Stomach (tissue), 9 donors: Measurements from ENCODE around the gene PPP2R2B. TPM values are rescaled to one million over a fixed set of nuclear protein-coding genes. Genes with fewer than 3 reads are reported as not detected.
"Not testable (repeated sequence)": the region's sequence is repeated elsewhere in the genome, so short reads cannot be mapped to it uniquely, and the experiment has no call there.

ENCODE experiments used
- DNase-seq, 2 donors: peaks; one replicate each; pipeline versions ENCODE4 v3.0.0 to v3.0.0-alpha.2; 2013 to 2019
- H3K27ac ChIP-seq, 5 donors: fragments of 200-600 bp in 4 of 5; sonication (generic) in 4 of 5; one replicate each; pipeline ENCODE4 v1.5.1; 2013 to 2019; ENCODE audit warnings: mild to moderate bottlenecking in 1 of 5, moderate library complexity in 1 of 5
- H3K27me3 ChIP-seq, 3 donors: fragments of 200-600 bp; sonication (generic); one replicate each; pipeline ENCODE4 v1.5.1; 2017 to 2019; ENCODE audit warnings: mixed run types in 1 of 3
- H3K36me3 ChIP-seq, 4 donors: fragments of 200-600 bp; sonication (generic); 1 replicate in 3 of 4; 2 replicates in 1 of 4; pipeline ENCODE4 v1.5.1; 2016 to 2019
- H3K4me1 ChIP-seq, 4 donors: fragments of 200-600 bp; sonication (generic); one replicate each; pipeline ENCODE4 v1.5.1; 2016 to 2019
- H3K4me3 ChIP-seq, 4 donors: fragments of 200-600 bp; sonication (generic) in 3 of 4; one replicate each; pipeline ENCODE4 v1.5.1; 2016 to 2019; ENCODE audit warnings: mild to moderate bottlenecking in 1 of 4
- H3K9me3 ChIP-seq, 4 donors: fragments of 200-600 bp; sonication (generic); one replicate each; pipeline ENCODE4 v1.5.1; 2016 to 2019
- EP300 ChIP-seq: sonication (generic); formaldehyde crosslinking; IDR thresholded peaks from one replicate; pipeline ENCODE4 v1.6.1; 2017; ENCODE audit warnings: antibody characterized with exemption
- POLR2A ChIP-seq, 4 donors: fragments of 450-650 bp; IDR thresholded peaks; one replicate each; pipeline ENCODE4 v1.6.1; 2016; ENCODE audit warnings: antibody characterized with exemption in 4 of 4, control low read depth in 2 of 4, mild to moderate bottlenecking in 1 of 4, moderate library complexity in 1 of 4
- POLR2AphosphoS5 ChIP-seq, 3 donors: sonication (generic); formaldehyde crosslinking; IDR thresholded peaks; one replicate each; pipeline ENCODE4 v1.6.1; 2016; ENCODE audit warnings: antibody characterized with exemption in 3 of 3
- WGBS, 5 donors: extraction: QIAGEN DNeasy Blood & Tissue Kit in 3 of 5; methylation state at CpG; one replicate each; pipeline versions ENCODE4 v1.1.5 to v1.1.7; 2013 to 2018; 5-methylcytosine and 5-hydroxymethylcytosine counted together
- intact Hi-C: fragments of 100-400 bp; cut with DNase I; formaldehyde crosslinking; loops from one replicate; pipeline ENCODE4 v1.15.1; 2023; ENCODE audit warnings: low total_unique reads
- polyA plus RNA-seq, 3 donors: library from polyadenylated mRNA; stranded (reverse); fragments of 200-250 nt; gene quantifications; one replicate each; pipeline ENCODE4 v1.2.3, GENCODE V29; 2013
- total RNA-seq, 5 donors: library from RNA; depleted of rRNA; stranded (reverse); fragments of >200 nt; gene quantifications; one replicate each; pipeline versions ENCODE4 v1.1.0 to v1.2.3, GENCODE V29; 2014 to 2016
- TF ChIP-seq, protein P1 (sequence below), 7 experiments: fragments of 450-650 bp in 4 of 7; fragments of 200-600 bp in 3 of 7; sonication (generic) in 3 of 7; IDR thresholded peaks; one replicate each; pipeline ENCODE4 v1.5.1; 2016 to 2019; ENCODE audit warnings: antibody characterized with exemption in 7 of 7, control low read depth in 2 of 7, mild to moderate bottlenecking in 1 of 7
- donor health status: healthy with polysubstance abuse.
- donor health status: Bipolar disorder and iron deficiency.
- donor health status: healthy.

PPP2R2B gene
- total and polyA plus RNA-seq, 8 donors: under 0.01 to 4.6 (median 0.75) TPM; not detected in 1

DNA sequence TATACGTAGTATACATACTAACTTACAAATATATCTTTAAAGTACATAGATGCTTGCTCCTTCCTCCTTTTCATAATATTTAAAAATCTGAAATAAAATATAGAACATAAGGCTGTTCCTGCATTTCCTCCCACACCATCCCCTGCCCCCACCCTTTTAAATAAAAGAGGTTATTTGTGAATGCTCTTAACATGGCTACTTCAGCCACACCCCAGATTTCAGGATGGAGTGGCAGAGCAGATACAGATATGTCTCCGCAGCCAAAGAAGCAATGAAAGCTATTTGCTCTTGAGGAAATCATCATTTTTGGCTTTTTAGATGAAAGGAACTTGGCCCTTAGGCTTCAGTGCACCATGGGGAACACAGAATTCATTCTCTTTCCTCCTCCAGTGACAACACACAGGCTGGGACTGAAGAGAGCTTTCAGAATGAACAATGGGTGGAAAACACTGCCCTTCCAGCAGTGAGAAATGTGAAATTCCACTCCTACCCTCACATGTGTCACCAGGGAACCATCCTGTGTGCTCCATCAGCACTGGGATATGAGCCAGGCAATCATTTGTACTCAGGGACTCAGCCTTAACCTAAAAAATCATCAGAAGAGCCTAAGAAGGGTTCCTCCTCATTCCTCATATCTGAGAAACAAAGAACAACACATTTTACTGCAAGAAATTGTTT, 134.3 kb downstream of the PPP2R2B start:
- intact Hi-C loops: no loop called here
- 72 to 86% (median 75%) methylated on average over 2 of the region's 2 CpGs for WGBS, 5 donors
- no peaks in the 10 kb centered on the region for H3K4me1 ChIP-seq

GRCh38 chr5:146734936-146735577, 143.5 kb downstream of the PPP2R2B start:
- intact Hi-C loops: no loop called here
- Histone ChIP-seq H3K36me3 (no peaks in the 10 kb centered on the region), H3K27me3 (no peaks in the 10 kb centered on the region), H3K4me3 (no peak overlapping the region), H3K9me3 (peaks cover 0 to 6% (median 1%) of the 10 kb centered on the region in 4 donors), H3K4me1 (no peaks in the 10 kb centered on the region), H3K27ac (no peak overlapping the region)
- WGBS, 5 donors: 79 to 90% (median 84%) methylated on average over 5 of the region's 5 CpGs
- no peak for DNase-seq
- TF ChIP-seq EP300 (no peak), POLR2AphosphoS5 (IDR thresholded peaks at IDR 0.05) (no peak), POLR2A (IDR thresholded peaks at IDR 0.05) (no peak)
- TF ChIP-seq, protein P1, sequence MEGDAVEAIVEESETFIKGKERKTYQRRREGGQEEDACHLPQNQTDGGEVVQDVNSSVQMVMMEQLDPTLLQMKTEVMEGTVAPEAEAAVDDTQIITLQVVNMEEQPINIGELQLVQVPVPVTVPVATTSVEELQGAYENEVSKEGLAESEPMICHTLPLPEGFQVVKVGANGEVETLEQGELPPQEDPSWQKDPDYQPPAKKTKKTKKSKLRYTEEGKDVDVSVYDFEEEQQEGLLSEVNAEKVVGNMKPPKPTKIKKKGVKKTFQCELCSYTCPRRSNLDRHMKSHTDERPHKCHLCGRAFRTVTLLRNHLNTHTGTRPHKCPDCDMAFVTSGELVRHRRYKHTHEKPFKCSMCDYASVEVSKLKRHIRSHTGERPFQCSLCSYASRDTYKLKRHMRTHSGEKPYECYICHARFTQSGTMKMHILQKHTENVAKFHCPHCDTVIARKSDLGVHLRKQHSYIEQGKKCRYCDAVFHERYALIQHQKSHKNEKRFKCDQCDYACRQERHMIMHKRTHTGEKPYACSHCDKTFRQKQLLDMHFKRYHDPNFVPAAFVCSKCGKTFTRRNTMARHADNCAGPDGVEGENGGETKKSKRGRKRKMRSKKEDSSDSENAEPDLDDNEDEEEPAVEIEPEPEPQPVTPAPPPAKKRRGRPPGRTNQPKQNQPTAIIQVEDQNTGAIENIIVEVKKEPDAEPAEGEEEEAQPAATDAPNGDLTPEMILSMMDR (IDR thresholded peaks at IDR 0.05): no peak

More for the DNA sequence above, 134.3 kb downstream of the PPP2R2B start:
- DNase-seq: peak in 1 of 2 donors; percentile 73
- peaks cover 0 to 4% (median 0%) of the 10 kb centered on the region in 4 donors for H3K9me3 ChIP-seq
- TF ChIP-seq POLR2AphosphoS5 (IDR thresholded peaks at IDR 0.05): no peak
- H3K4me3 ChIP-seq: no peak overlapping the region
- no peaks in the 10 kb centered on the region for H3K27me3 ChIP-seq
- H3K36me3 ChIP-seq: no peaks in the 10 kb centered on the region
- H3K27ac ChIP-seq: no peak overlapping the region

- intact Hi-C loops: no loop called here
- DNase-seq: no peak
- no peaks in the 10 kb centered on the region for H3K27me3 ChIP-seq
- peaks cover 3 to 26% (median 18%) of the 10 kb centered on the region in 4 donors for H3K9me3 ChIP-seq
- H3K27ac ChIP-seq: no peak overlapping the region
- H3K36me3 ChIP-seq: no peaks in the 10 kb centered on the region
- WGBS, 5 donors: 82 to 89% (median 85%) methylated on average over 3 of the region's 3 CpGs
- no peaks in the 10 kb centered on the region for H3K4me1 ChIP-seq
- TF ChIP-seq EP300 (no peak), POLR2A (IDR thresholded peaks at IDR 0.05) (no peak), POLR2AphosphoS5 (IDR thresholded peaks at IDR 0.05) (no peak)
- TF ChIP-seq, protein P1 (IDR thresholded peaks at IDR 0.05): no peak
- no peak overlapping the region for H3K4me3 ChIP-seq
These were observed 145.6 kb downstream of the PPP2R2B start for GRCh38 chr5:146732962-146733361.

DNA sequence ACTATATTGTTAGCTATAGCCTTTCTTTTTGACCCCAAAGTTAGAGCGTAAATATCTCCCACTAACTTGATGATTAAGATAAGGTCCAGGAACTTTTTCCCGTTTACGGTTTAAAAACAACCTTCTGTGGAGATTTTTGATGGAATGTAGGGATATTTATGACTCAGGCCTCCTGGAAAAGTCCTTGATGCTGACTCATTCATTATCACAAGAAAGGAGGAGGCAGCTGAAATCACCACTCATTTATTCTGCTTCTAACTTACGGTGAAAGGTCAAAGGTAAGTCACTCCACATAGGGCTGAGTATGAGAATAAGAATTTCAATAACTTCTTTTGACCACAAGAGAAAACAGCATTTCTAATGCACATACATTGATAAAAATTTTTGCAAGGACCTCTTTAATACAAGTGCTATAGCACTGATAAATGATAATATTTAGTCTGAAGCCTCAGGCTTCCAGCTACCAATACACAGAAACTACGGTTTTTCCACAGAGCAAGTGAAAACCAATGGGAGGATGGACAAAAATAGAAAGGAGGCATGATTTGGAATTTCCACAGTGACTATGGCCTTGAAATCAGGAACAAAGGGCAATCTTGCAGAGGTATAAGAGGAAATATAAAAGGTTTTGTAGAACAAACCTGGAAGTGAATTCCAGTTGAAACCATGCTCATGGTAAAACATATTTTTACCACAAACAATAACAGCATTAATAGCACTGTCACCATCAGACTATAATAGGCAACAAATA, 146.5 kb downstream of the PPP2R2B start:
- intact Hi-C loops: no loop called here
- TF ChIP-seq POLR2AphosphoS5 (IDR thresholded peaks at IDR 0.05) (no peak), POLR2A (IDR thresholded peaks at IDR 0.05) (no peak), EP300 (no peak)
- TF ChIP-seq, protein P1 (IDR thresholded peaks at IDR 0.05): no peak
- 56 to 64% (median 57%) methylated on average over 5 of the region's 5 CpGs for WGBS, 5 donors

GRCh38 chr5:146728746-146729145, 149.8 kb downstream of the PPP2R2B start:
- H3K27me3 ChIP-seq, intact Hi-C loops: not testable (repeated sequence)
- WGBS, 5 donors: 92 to 95% (median 93%) methylated on average over 3 of the region's 3 CpGs

More for the DNA sequence above, 146.5 kb downstream of the PPP2R2B start:
- no peak overlapping the region for H3K4me3 ChIP-seq
- no peaks in the 10 kb centered on the region for H3K27me3 ChIP-seq
- no peak overlapping the region for H3K27ac ChIP-seq
- peaks cover 3 to 26% (median 18%) of the 10 kb centered on the region in 4 donors for H3K9me3 ChIP-seq
- H3K36me3 ChIP-seq: no peaks in the 10 kb centered on the region
- no peaks in the 10 kb centered on the region for H3K4me1 ChIP-seq
- peak in 1 of 2 donors; percentile 16 for DNase-seq

More at GRCh38 chr5:146728746-146729145, 149.8 kb downstream of the PPP2R2B start:
- not testable (repeated sequence) for DNase-seq, H3K4me1 ChIP-seq, H3K4me3 ChIP-seq, H3K36me3 ChIP-seq, H3K27ac ChIP-seq
- peaks cover 3 to 26% (median 18%) of the 10 kb centered on the region in 4 donors for H3K9me3 ChIP-seq
